Measurements from ENCODE around the gene DNAJB8. TPM values are rescaled to one million over a fixed set of nuclear protein-coding genes. Genes with fewer than 3 reads are reported as not detected.

DNAJB8 gene
- polyA plus RNA-seq, 1 experiment: not detected

GRCh38 chr3:128459461-128459820 lies 7.2 kb downstream of the DNAJB8 start:
- no peak for DNase-seq (ENCODE audit: low read depth, low spot score)
- TF ChIP-seq CTCF (IDR thresholded peaks at IDR 0.05; ENCODE audit: low read depth, low read length): no peak
- CTCF ChIA-PET: interaction anchor here (0.6 kb wide), 1 partner anchor 136 kb away, joined by 3 read pairs; no protein-coding TSS in a partner anchor
- POLR2A ChIA-PET: interaction anchor here (1.7 kb wide), 1 partner anchor 23 kb away, joined by 6 read pairs; no protein-coding TSS in a partner anchor
- Histone ChIP-seq H3K9me3 (ENCODE audit: control insufficient read depth, insufficient read depth, low read length) (no peaks in the 10 kb centered on the region; the same call in 1 of the 2 replicates), H3K4me3 (ENCODE audit: low read depth, low read length) (no peak overlapping the region), H3K27ac (ENCODE audit: low read depth, low read length) (no peak overlapping the region), H3K27me3 (ENCODE audit: control insufficient read depth, insufficient read depth, low read length) (peaks cover 54% of the 10 kb centered on the region)

- POLR2A ChIA-PET: interaction anchor here (1.7 kb wide), 1 partner anchor 24 kb away, joined by 6 read pairs; no protein-coding TSS in a partner anchor
- TF ChIP-seq CTCF (IDR thresholded peaks at IDR 0.05; ENCODE audit: low read depth, low read length): no peak
- Histone ChIP-seq H3K4me3 (ENCODE audit: low read depth, low read length) (no peak overlapping the region), H3K9me3 (ENCODE audit: control insufficient read depth, insufficient read depth, low read length) (no peaks in the 10 kb centered on the region; the same call in 1 of the 2 replicates), H3K27ac (ENCODE audit: low read depth, low read length) (no peak overlapping the region), H3K27me3 (ENCODE audit: control insufficient read depth, insufficient read depth, low read length) (peaks cover 54% of the 10 kb centered on the region)
- CTCF ChIA-PET: interaction anchor here (0.6 kb wide), 1 partner anchor 135 kb away, joined by 3 read pairs; no protein-coding TSS in a partner anchor
- no peak for DNase-seq (ENCODE audit: low read depth, low spot score)
These were observed 7.8 kb downstream of the DNAJB8 start for GRCh38 chr3:128458746-128459460.

GRCh38 chr3:128457937-128458336 lies 8.8 kb downstream of the DNAJB8 start:
- H3K9me3 ChIP-seq (ENCODE audit: control insufficient read depth, insufficient read depth, low read length): no peaks in the 10 kb centered on the region; the same call in 1 of the 2 replicates
- TF ChIP-seq CTCF (IDR thresholded peaks at IDR 0.05; ENCODE audit: low read depth, low read length): no peak
- ChIA-PET POLR2A (interaction anchor here (1.7 kb wide), 1 partner anchor 25 kb away, joined by 6 read pairs; no protein-coding TSS in a partner anchor), CTCF (interaction anchor here (0.5 kb wide), 1 partner anchor 40 kb away, joined by 3 read pairs; no protein-coding TSS in a partner anchor)
- H3K27ac ChIP-seq (ENCODE audit: low read depth, low read length): no peak overlapping the region
- DNase-seq (ENCODE audit: low read depth, low spot score): no peak
- H3K27me3 ChIP-seq (ENCODE audit: control insufficient read depth, insufficient read depth, low read length): peaks cover 51% of the 10 kb centered on the region
- H3K4me3 ChIP-seq (ENCODE audit: low read depth, low read length): no peak overlapping the region

GRCh38 chr3:128456776-128457715 lies 9.6 kb downstream of the DNAJB8 start:
- Histone ChIP-seq H3K27ac (ENCODE audit: low read depth, low read length) (no peak overlapping the region), H3K4me3 (ENCODE audit: low read depth, low read length) (no peak overlapping the region), H3K27me3 (ENCODE audit: control insufficient read depth, insufficient read depth, low read length) (peaks cover 57% of the 10 kb centered on the region), H3K9me3 (ENCODE audit: control insufficient read depth, insufficient read depth, low read length) (no peaks in the 10 kb centered on the region; the same call in 1 of the 2 replicates)
- ChIA-PET POLR2A (no interaction called here), CTCF (interaction anchor here (0.5 kb wide), 1 partner anchor 40 kb away, joined by 3 read pairs; no protein-coding TSS in a partner anchor)
- TF ChIP-seq CTCF (IDR thresholded peaks at IDR 0.05; ENCODE audit: low read depth, low read length): no peak
- no peak for DNase-seq (ENCODE audit: low read depth, low spot score)

Data from AG04450 (cell line).